ENCODE measurements around the gene LRMDA. TPM values are rescaled to one million over a fixed set of nuclear protein-coding genes. Genes with fewer than 3 reads are reported as not detected.

LRMDA gene
- total RNA-seq, 1 experiment from 2014 or later, result not detected

DNA sequence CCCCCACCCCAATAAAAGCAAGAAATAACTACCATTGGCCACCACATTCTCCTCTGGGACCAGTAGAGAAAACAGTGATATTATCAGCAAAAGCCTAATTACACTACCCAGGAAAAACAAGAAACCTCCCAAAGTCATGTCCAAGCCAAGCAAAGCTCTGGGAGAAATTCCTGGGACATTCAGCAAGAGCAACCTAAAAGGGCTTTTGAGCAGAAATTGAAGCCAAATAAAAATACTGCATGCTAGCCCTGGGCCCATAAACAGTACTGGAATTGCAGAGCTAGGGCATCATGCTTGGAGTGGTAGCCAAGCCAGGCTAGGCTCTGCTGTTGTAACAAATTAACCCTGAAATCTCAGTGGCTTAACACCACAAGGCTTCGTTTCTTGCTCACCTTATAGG lies 347.9 kb downstream of the LRMDA start:
- Histone ChIP-seq H3K4me3 (ENCODE audit: low read length) (no peak overlapping the region), H3K27ac (ENCODE audit: low read length) (no peak overlapping the region), H3K4me2 (ENCODE audit: low read depth, low read length, poor library complexity, severe bottlenecking) (no peak overlapping the region), H3K9me3 (ENCODE audit: low read length) (no peaks in the 10 kb centered on the region), H3K79me2 (ENCODE audit: low read length) (no peaks in the 10 kb centered on the region), H3K9ac (ENCODE audit: low read length) (no peak overlapping the region), H3K36me3 (ENCODE audit: insufficient read depth, low read length) (no peaks in the 10 kb centered on the region), H3K27me3 (ENCODE audit: low read length) (no peaks in the 10 kb centered on the region), H3K4me1 (ENCODE audit: low read length) (no peaks in the 10 kb centered on the region), H3K9me2 (replicated peaks; ENCODE audit: insufficient read depth, low read length) (no peaks in the 10 kb centered on the region), H4K20me1 (ENCODE audit: insufficient read depth, low read depth, low read length) (no peaks in the 10 kb centered on the region), H2AFZ (ENCODE audit: low read length) (no peak overlapping the region)
- DNase-seq, result no peak

DNA sequence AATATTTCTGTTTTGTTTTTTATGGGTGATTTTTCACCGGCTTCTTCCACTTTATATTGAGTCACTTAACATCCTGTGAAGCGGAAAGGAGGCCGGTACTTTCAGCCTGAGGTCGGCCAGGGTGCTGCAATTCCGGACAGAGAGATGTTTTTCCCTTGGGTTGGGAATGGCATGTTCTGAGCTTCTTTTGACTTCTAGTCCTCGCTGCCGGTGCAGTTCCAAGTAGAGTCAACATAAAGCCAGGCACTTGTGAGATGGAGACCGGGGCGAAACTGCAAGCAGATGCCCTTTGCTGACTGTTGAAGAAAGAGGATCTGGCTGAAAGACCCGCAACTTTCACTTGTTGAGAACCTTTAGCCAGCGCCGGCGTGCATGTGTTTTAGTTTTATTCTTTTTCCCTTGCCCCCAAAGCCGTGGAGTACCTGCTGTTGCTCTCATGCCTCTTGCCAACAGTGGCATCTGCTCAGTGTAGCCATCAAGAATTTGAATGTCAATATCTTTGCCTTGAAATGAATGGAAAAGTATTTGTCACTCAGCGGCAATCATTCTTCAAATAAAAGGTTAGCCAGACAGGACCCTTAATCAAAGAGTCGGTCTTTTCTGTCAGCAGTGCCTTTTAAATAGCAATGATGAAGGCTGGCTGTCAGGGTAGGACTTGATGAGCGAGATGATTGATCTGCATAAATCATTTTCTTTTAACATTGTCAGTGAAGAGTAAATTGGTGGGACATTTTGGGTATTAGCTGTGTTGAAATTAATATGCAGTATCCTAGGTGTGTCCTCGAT lies 351.2 kb downstream of the LRMDA start:
- Histone ChIP-seq H2AFZ (ENCODE audit: low read length) (no peak overlapping the region), H3K9me3 (ENCODE audit: low read length) (no peaks in the 10 kb centered on the region), H4K20me1 (ENCODE audit: insufficient read depth, low read depth, low read length) (no peaks in the 10 kb centered on the region), H3K79me2 (ENCODE audit: low read length) (no peaks in the 10 kb centered on the region), H3K4me2 (ENCODE audit: low read depth, low read length, poor library complexity, severe bottlenecking) (no peak overlapping the region), H3K4me1 (ENCODE audit: low read length) (no peaks in the 10 kb centered on the region), H3K27ac (ENCODE audit: low read length) (no peak overlapping the region), H3K27me3 (ENCODE audit: low read length) (no peaks in the 10 kb centered on the region), H3K9ac (ENCODE audit: low read length) (no peak overlapping the region), H3K4me3 (ENCODE audit: low read length) (no peak overlapping the region), H3K9me2 (replicated peaks; ENCODE audit: insufficient read depth, low read length) (no peaks in the 10 kb centered on the region), H3K36me3 (ENCODE audit: insufficient read depth, low read length) (no peaks in the 10 kb centered on the region)
- DNase-seq, result no peak

DNA sequence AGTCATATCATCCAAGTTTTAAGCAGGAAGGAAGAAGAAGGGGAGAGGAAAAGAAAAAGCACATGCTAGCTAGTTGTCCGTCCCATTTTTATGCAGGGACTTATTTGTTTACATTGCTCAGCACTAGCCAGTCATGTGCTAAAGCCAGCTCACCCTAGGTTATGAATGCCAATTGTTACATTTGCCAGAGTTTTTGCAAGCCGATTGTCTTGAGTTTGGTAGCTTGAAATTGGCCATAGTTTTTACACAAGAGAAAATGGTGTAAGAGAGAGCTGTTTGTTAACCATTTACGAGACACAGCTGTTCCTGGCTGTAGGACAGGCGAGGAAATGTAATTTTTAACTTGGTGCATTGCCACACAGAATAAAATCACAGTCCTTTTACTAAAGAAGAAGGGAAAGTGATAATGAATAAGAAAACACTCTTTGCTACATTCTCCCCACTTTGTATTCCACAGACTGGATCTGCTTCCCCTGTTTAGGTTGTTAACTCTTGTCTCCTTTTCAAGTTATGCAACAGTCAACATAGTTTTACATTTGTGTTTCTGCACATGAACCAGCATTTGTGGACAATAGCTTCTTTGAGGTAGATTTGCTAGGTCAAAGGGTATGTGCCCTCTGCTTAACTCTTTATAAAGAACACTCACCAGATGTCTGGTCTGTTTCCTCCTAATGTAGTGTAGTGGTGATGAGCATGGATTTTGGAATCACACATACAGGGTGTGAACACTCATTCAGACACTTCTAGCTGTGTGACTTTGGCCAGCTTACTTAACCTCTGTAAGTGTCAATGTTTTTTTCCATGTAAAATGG lies 357.2 kb downstream of the LRMDA start:
- no peak overlapping the region for H2AFZ ChIP-seq (ENCODE audit: low read length)
- H3K9ac ChIP-seq (ENCODE audit: low read length), result no peak overlapping the region

DNA sequence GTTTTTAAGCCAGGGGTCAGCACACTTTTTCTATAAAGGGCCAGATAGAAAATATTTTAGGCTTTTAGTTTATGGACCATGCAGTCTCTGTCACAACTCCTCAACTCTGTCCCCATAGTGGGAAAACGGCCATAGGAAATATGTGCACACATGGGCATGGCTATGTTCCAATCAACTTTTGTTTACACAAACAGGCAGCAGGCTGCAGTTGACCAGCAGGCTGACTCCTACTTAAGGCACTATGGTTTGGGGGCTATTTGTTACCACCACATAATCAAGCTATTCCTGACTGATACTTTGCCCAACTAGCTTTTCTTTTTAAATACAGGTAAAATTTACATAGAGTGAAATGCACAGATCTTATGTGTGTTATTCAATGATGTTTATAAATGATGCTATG lies 362.4 kb downstream of the LRMDA start:
- H4K20me1 ChIP-seq (ENCODE audit: insufficient read depth, low read depth, low read length), result no peaks in the 10 kb centered on the region
- no peak overlapping the region for H3K9ac ChIP-seq (ENCODE audit: low read length)
- no peak overlapping the region for H3K27ac ChIP-seq (ENCODE audit: low read length)

More for the DNA sequence above, 357.2 kb downstream of the LRMDA start:
- Histone ChIP-seq H3K36me3 (ENCODE audit: insufficient read depth, low read length) (no peaks in the 10 kb centered on the region), H3K9me2 (replicated peaks; ENCODE audit: insufficient read depth, low read length) (no peaks in the 10 kb centered on the region), H3K79me2 (ENCODE audit: low read length) (no peaks in the 10 kb centered on the region), H3K4me2 (ENCODE audit: low read depth, low read length, poor library complexity, severe bottlenecking) (no peak overlapping the region), H4K20me1 (ENCODE audit: insufficient read depth, low read depth, low read length) (no peaks in the 10 kb centered on the region), H3K9me3 (ENCODE audit: low read length) (no peaks in the 10 kb centered on the region), H3K27me3 (ENCODE audit: low read length) (no peaks in the 10 kb centered on the region), H3K27ac (ENCODE audit: low read length) (no peak overlapping the region), H3K4me1 (ENCODE audit: low read length) (no peaks in the 10 kb centered on the region), H3K4me3 (ENCODE audit: low read length) (no peak overlapping the region)
- no peak for DNase-seq

DNA sequence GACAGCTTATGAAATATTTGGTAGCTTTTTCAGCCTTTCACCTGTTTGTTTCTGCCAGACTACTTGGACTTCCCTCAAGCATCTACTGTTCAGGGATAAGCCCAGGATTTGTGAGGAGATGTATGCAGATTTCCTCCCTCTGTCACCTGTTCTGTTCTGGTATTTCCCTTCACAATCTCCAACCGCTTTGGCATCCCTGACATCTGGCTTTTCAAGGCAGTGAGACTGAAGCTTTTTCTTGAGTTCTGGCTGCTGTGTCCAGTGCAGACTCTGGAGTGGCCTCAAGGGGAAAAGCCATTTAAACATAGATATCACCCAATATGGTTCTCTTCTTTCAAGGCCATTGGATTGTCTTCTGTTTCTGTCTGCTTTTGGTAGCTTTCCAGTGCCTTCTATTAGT lies 369.7 kb downstream of the LRMDA start:
- no peak overlapping the region for H3K9ac ChIP-seq (ENCODE audit: low read length)
- no peak for DNase-seq

More for the DNA sequence above, 362.4 kb downstream of the LRMDA start:
- H3K27me3 ChIP-seq (ENCODE audit: low read length), result no peaks in the 10 kb centered on the region
- no peaks in the 10 kb centered on the region for H3K9me3 ChIP-seq (ENCODE audit: low read length)
- no peaks in the 10 kb centered on the region for H3K79me2 ChIP-seq (ENCODE audit: low read length)
- H3K4me3 ChIP-seq (ENCODE audit: low read length), result no peak overlapping the region
- DNase-seq, result no peak
- H3K4me2 ChIP-seq (ENCODE audit: low read depth, low read length, poor library complexity, severe bottlenecking), result no peak overlapping the region
- no peak overlapping the region for H2AFZ ChIP-seq (ENCODE audit: low read length)
- no peaks in the 10 kb centered on the region for H3K4me1 ChIP-seq (ENCODE audit: low read length)
- H3K9me2 ChIP-seq (replicated peaks; ENCODE audit: insufficient read depth, low read length), result no peaks in the 10 kb centered on the region
- no peaks in the 10 kb centered on the region for H3K36me3 ChIP-seq (ENCODE audit: insufficient read depth, low read length)

DNA sequence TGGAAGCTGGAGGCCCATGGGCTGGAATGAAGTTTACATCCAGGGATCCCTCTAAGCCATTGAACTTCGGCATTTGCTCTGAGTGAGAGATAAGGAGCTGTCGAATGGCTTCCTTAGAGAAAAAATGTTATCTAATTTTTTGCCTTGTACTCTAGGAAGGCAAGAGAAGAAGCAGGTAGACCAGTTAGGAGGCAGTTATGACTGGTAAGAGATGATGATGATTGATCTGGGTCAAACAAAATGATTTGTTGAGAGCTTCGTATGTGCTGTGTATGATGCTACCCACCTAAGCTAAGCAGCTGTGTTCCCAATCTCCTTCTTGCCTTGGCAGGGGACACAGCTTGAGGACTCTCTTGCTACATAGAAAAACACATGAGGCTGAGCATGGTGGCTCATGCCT lies 370.2 kb downstream of the LRMDA start:
- no peaks in the 10 kb centered on the region for H3K27me3 ChIP-seq (ENCODE audit: low read length)
- H2AFZ ChIP-seq (ENCODE audit: low read length), result no peak overlapping the region
- no peaks in the 10 kb centered on the region for H3K4me1 ChIP-seq (ENCODE audit: low read length)
- no peaks in the 10 kb centered on the region for H4K20me1 ChIP-seq (ENCODE audit: insufficient read depth, low read depth, low read length)
- no peak overlapping the region for H3K4me2 ChIP-seq (ENCODE audit: low read depth, low read length, poor library complexity, severe bottlenecking)
- H3K27ac ChIP-seq (ENCODE audit: low read length), result no peak overlapping the region
- H3K4me3 ChIP-seq (ENCODE audit: low read length), result no peak overlapping the region
- H3K9me2 ChIP-seq (replicated peaks; ENCODE audit: insufficient read depth, low read length), result no peaks in the 10 kb centered on the region
- no peaks in the 10 kb centered on the region for H3K9me3 ChIP-seq (ENCODE audit: low read length)
- DNase-seq, result no peak
- H3K79me2 ChIP-seq (ENCODE audit: low read length), result no peaks in the 10 kb centered on the region
- H3K9ac ChIP-seq (ENCODE audit: low read length), result no peak overlapping the region
- H3K36me3 ChIP-seq (ENCODE audit: insufficient read depth, low read length), result no peaks in the 10 kb centered on the region

More for the DNA sequence above, 369.7 kb downstream of the LRMDA start:
- no peak overlapping the region for H3K27ac ChIP-seq (ENCODE audit: low read length)
- no peak overlapping the region for H3K4me3 ChIP-seq (ENCODE audit: low read length)
- no peak overlapping the region for H2AFZ ChIP-seq (ENCODE audit: low read length)
- no peaks in the 10 kb centered on the region for H3K9me3 ChIP-seq (ENCODE audit: low read length)
- no peaks in the 10 kb centered on the region for H3K36me3 ChIP-seq (ENCODE audit: insufficient read depth, low read length)
- no peaks in the 10 kb centered on the region for H3K4me1 ChIP-seq (ENCODE audit: low read length)
- no peaks in the 10 kb centered on the region for H4K20me1 ChIP-seq (ENCODE audit: insufficient read depth, low read depth, low read length)
- H3K27me3 ChIP-seq (ENCODE audit: low read length), result no peaks in the 10 kb centered on the region
- H3K4me2 ChIP-seq (ENCODE audit: low read depth, low read length, poor library complexity, severe bottlenecking), result no peak overlapping the region
- no peaks in the 10 kb centered on the region for H3K9me2 ChIP-seq (replicated peaks; ENCODE audit: insufficient read depth, low read length)
- no peaks in the 10 kb centered on the region for H3K79me2 ChIP-seq (ENCODE audit: low read length)

DNA sequence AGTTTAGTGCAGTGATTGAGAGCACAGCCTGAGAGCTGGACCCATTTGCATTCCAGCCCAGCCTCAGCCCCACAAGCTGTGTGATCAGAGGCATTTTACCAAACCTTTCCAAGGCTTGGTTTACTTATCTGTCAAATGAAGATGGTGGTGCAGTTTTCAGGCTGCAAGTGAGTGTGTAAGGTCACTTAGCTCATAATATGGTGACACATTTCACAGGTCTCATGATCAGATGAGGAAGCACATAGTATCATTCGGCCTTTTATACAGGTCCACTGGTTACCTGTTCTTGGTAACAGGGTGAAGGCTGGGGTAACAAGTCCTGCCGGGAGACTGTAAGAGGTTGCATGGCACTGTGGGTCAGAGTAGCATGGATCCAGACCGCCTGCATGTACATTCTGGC lies 371.7 kb downstream of the LRMDA start:
- Histone ChIP-seq H2AFZ (ENCODE audit: low read length) (no peak overlapping the region), H3K9me3 (ENCODE audit: low read length) (no peaks in the 10 kb centered on the region), H3K36me3 (ENCODE audit: insufficient read depth, low read length) (no peaks in the 10 kb centered on the region), H3K9me2 (replicated peaks; ENCODE audit: insufficient read depth, low read length) (no peaks in the 10 kb centered on the region), H3K4me1 (ENCODE audit: low read length) (no peaks in the 10 kb centered on the region), H3K9ac (ENCODE audit: low read length) (no peak overlapping the region), H3K79me2 (ENCODE audit: low read length) (no peaks in the 10 kb centered on the region), H3K27ac (ENCODE audit: low read length) (no peak overlapping the region), H3K4me2 (ENCODE audit: low read depth, low read length, poor library complexity, severe bottlenecking) (no peak overlapping the region), H3K4me3 (ENCODE audit: low read length) (no peak overlapping the region), H3K27me3 (ENCODE audit: low read length) (no peaks in the 10 kb centered on the region), H4K20me1 (ENCODE audit: insufficient read depth, low read depth, low read length) (no peaks in the 10 kb centered on the region)
- no peak for DNase-seq

DNA sequence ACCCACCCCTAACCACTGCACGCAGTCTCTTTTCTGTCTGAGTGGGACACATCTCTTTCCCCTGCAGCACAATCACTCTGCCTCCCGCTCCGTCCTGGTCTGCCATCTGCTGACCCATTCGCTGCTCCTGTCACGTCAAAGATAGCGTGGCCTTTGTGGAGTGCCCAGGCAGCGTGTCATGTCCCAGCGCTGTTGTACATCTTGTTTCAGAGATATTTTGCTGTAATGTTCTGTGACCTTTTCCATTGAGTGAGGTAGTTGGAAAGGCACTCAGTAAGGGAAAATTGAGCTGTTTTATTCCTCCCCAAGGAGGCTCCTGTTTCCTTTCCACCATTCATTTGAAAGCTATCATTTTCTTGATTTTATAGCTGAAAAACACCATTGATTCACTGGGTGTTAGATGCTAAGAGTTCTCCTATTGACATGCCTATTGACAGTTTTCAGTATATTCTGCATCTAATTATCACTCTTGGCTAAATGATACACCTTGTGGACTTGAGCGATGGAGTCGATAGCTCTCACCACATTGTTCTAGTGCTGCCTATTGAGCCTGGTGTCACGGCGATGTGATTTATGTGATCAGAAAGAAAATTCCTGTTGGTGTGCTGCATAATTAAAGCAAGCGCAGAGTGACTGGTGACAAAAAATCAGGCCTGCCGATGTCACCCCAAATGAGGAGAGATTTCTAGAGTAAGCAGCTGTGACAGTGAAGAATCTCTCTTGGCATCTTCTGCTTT lies 372.6 kb downstream of the LRMDA start:
- Histone ChIP-seq H3K4me3 (ENCODE audit: low read length) (no peak overlapping the region), H3K9ac (ENCODE audit: low read length) (no peak overlapping the region), H2AFZ (ENCODE audit: low read length) (no peak overlapping the region), H3K79me2 (ENCODE audit: low read length) (no peaks in the 10 kb centered on the region), H3K9me3 (ENCODE audit: low read length) (no peaks in the 10 kb centered on the region), H3K27me3 (ENCODE audit: low read length) (no peaks in the 10 kb centered on the region), H3K4me1 (ENCODE audit: low read length) (no peaks in the 10 kb centered on the region), H3K36me3 (ENCODE audit: insufficient read depth, low read length) (no peaks in the 10 kb centered on the region), H4K20me1 (ENCODE audit: insufficient read depth, low read depth, low read length) (no peaks in the 10 kb centered on the region), H3K4me2 (ENCODE audit: low read depth, low read length, poor library complexity, severe bottlenecking) (no peak overlapping the region), H3K9me2 (replicated peaks; ENCODE audit: insufficient read depth, low read length) (no peaks in the 10 kb centered on the region), H3K27ac (ENCODE audit: low read length) (no peak overlapping the region)
- DNase-seq, result no peak
